IPS-18c (cell line): ENCODE results near the gene CSF1.
"Not testable (repeated sequence)": the region's sequence is repeated elsewhere in the genome, so short reads cannot be mapped to it uniquely, and the experiment has no call there.

Experiments used
- H3K4me3 ChIP-seq: 2 replicates; pipeline ENCODE4 v1.7.0; 2013; ENCODE audit warnings: low read depth, mild to moderate bottlenecking, low read length, moderate library complexity; ENCODE audit not compliant: insufficient read depth
- H3K9me3 ChIP-seq: one replicate; pipeline ENCODE4 v1.6.1; 2013; ENCODE audit warnings: mild to moderate bottlenecking, low read length, moderate library complexity; ENCODE audit not compliant: control insufficient read depth, insufficient read depth

The CSF1 gene

GRCh38 chr1:109910123-109910962, at the start of gene CSF1:
TSS of gene CSF1 (plus strand) at chr1:109910849. CDS start at chr1:109911024, 175 bp downstream.
- Histone ChIP-seq H3K4me3 (peak within 1 kb of the TSS; percentile 53), H3K9me3 (no peaks in the 10 kb centered on the region)

GRCh38 chr1:109861616-109862015, 49.0 kb upstream of the CSF1 start:
- H3K9me3 ChIP-seq, result not testable (repeated sequence)

GRCh38 chr1:109863667-109864046, 47.0 kb upstream of the CSF1 start:
- H3K9me3 ChIP-seq, result peaks cover 2% of the 10 kb centered on the region
- no peak overlapping the region for H3K4me3 ChIP-seq

More at GRCh38 chr1:109861616-109862015, 49.0 kb upstream of the CSF1 start:
- H3K4me3 ChIP-seq, result not testable (repeated sequence)

- Histone ChIP-seq H3K9me3 (peaks cover 2% of the 10 kb centered on the region), H3K4me3 (no peak overlapping the region)
Measured at GRCh38 chr1:109864047-109864822, 46.4 kb upstream of the CSF1 start.

GRCh38 chr1:109864930-109865612, 45.6 kb upstream of the CSF1 start:
- peaks cover 2% of the 10 kb centered on the region for H3K9me3 ChIP-seq

GRCh38 chr1:109866071-109866470, 44.6 kb upstream of the CSF1 start:
- Histone ChIP-seq H3K4me3 (no peak overlapping the region), H3K9me3 (peaks cover 2% of the 10 kb centered on the region)

More at GRCh38 chr1:109864930-109865612, 45.6 kb upstream of the CSF1 start:
- no peak overlapping the region for H3K4me3 ChIP-seq

GRCh38 chr1:109873278-109874175, 37.1 kb upstream of the CSF1 start:
- Histone ChIP-seq H3K9me3 (no peaks in the 10 kb centered on the region), H3K4me3 (no peak overlapping the region)

GRCh38 chr1:109874445-109874844, 36.2 kb upstream of the CSF1 start:
- Histone ChIP-seq H3K9me3 (no peaks in the 10 kb centered on the region), H3K4me3 (no peak overlapping the region)

- no peaks in the 10 kb centered on the region for H3K9me3 ChIP-seq
Measured at GRCh38 chr1:109875874-109876273, 34.8 kb upstream of the CSF1 start.

GRCh38 chr1:109876617-109877316, 33.9 kb upstream of the CSF1 start:
- Histone ChIP-seq H3K9me3 (no peaks in the 10 kb centered on the region), H3K4me3 (no peak overlapping the region)

More at GRCh38 chr1:109875874-109876273, 34.8 kb upstream of the CSF1 start:
- no peak overlapping the region for H3K4me3 ChIP-seq

- Histone ChIP-seq H3K4me3 (no peak overlapping the region), H3K9me3 (no peaks in the 10 kb centered on the region)
Measured at GRCh38 chr1:109877317-109877771, 33.3 kb upstream of the CSF1 start.

- no peak overlapping the region for H3K4me3 ChIP-seq
- no peaks in the 10 kb centered on the region for H3K9me3 ChIP-seq
Measured at GRCh38 chr1:109877776-109878175, 32.9 kb upstream of the CSF1 start.

GRCh38 chr1:109878531-109879104, 32.0 kb upstream of the CSF1 start:
- no peak overlapping the region for H3K4me3 ChIP-seq
- no peaks in the 10 kb centered on the region for H3K9me3 ChIP-seq

- not testable (repeated sequence) for H3K4me3 ChIP-seq, H3K9me3 ChIP-seq
Measured at GRCh38 chr1:109879371-109879770, 31.3 kb upstream of the CSF1 start.

GRCh38 chr1:109879881-109880525, 30.6 kb upstream of the CSF1 start:
- no peak overlapping the region for H3K4me3 ChIP-seq
- no peaks in the 10 kb centered on the region for H3K9me3 ChIP-seq
